Stomach (tissue), 9 donors: ENCODE measurements around the gene PTGDR2. TPM values are rescaled to one million over a fixed set of nuclear protein-coding genes. Genes with fewer than 3 reads are reported as not detected.

ENCODE experiments used
- DNase-seq, 2 donors: peaks; one replicate each; pipeline versions ENCODE4 v3.0.0 to v3.0.0-alpha.2; 2013 to 2019
- H3K27ac ChIP-seq, 5 donors: fragments of 200-600 bp in 4 of 5; sonication (generic) in 4 of 5; one replicate each; pipeline ENCODE4 v1.5.1; 2013 to 2019; ENCODE audit warnings: mild to moderate bottlenecking in 1 of 5, moderate library complexity in 1 of 5
- H3K27me3 ChIP-seq, 3 donors: fragments of 200-600 bp; sonication (generic); one replicate each; pipeline ENCODE4 v1.5.1; 2017 to 2019; ENCODE audit warnings: mixed run types in 1 of 3
- H3K36me3 ChIP-seq, 4 donors: fragments of 200-600 bp; sonication (generic); 1 replicate in 3 of 4; 2 replicates in 1 of 4; pipeline ENCODE4 v1.5.1; 2016 to 2019
- H3K4me1 ChIP-seq, 4 donors: fragments of 200-600 bp; sonication (generic); one replicate each; pipeline ENCODE4 v1.5.1; 2016 to 2019
- H3K4me3 ChIP-seq, 4 donors: fragments of 200-600 bp; sonication (generic) in 3 of 4; one replicate each; pipeline ENCODE4 v1.5.1; 2016 to 2019; ENCODE audit warnings: mild to moderate bottlenecking in 1 of 4
- H3K9me3 ChIP-seq, 4 donors: fragments of 200-600 bp; sonication (generic); one replicate each; pipeline ENCODE4 v1.5.1; 2016 to 2019
- CTCF ChIP-seq, 7 experiments: fragments of 450-650 bp in 4 of 7; fragments of 200-600 bp in 3 of 7; sonication (generic) in 3 of 7; IDR thresholded peaks; one replicate each; pipeline ENCODE4 v1.5.1; 2016 to 2019; ENCODE audit warnings: antibody characterized with exemption in 7 of 7, control low read depth in 2 of 7, mild to moderate bottlenecking in 1 of 7
- EP300 ChIP-seq: sonication (generic); formaldehyde crosslinking; IDR thresholded peaks from one replicate; pipeline ENCODE4 v1.6.1; 2017; ENCODE audit warnings: antibody characterized with exemption
- POLR2A ChIP-seq, 4 donors: fragments of 450-650 bp; IDR thresholded peaks; one replicate each; pipeline ENCODE4 v1.6.1; 2016; ENCODE audit warnings: antibody characterized with exemption in 4 of 4, control low read depth in 2 of 4, mild to moderate bottlenecking in 1 of 4, moderate library complexity in 1 of 4
- POLR2AphosphoS5 ChIP-seq, 3 donors: sonication (generic); formaldehyde crosslinking; IDR thresholded peaks; one replicate each; pipeline ENCODE4 v1.6.1; 2016; ENCODE audit warnings: antibody characterized with exemption in 3 of 3
- WGBS, 5 donors: extraction: QIAGEN DNeasy Blood & Tissue Kit in 3 of 5; methylation state at CpG; one replicate each; pipeline versions ENCODE4 v1.1.5 to v1.1.7; 2013 to 2018; 5-methylcytosine and 5-hydroxymethylcytosine counted together
- intact Hi-C: fragments of 100-400 bp; cut with DNase I; formaldehyde crosslinking; loops from one replicate; pipeline ENCODE4 v1.15.1; 2023; ENCODE audit warnings: low total_unique reads
- polyA plus RNA-seq, 3 donors: library from polyadenylated mRNA; stranded (reverse); fragments of 200-250 nt; gene quantifications; one replicate each; pipeline ENCODE4 v1.2.3, GENCODE V29; 2013
- total RNA-seq, 5 donors: library from RNA; depleted of rRNA; stranded (reverse); fragments of >200 nt; gene quantifications; one replicate each; pipeline versions ENCODE4 v1.1.0 to v1.2.3, GENCODE V29; 2014 to 2016
- donor health status: healthy with polysubstance abuse.
- donor health status: Bipolar disorder and iron deficiency.
- donor health status: healthy.

Gene PTGDR2
- total and polyA plus RNA-seq, 8 donors: 2.1 to 67.8 (median 12.3) TPM; not detected in 2

- Histone ChIP-seq H3K4me1 (no peaks in the 10 kb centered on the region), H3K27me3 (no peaks in the 10 kb centered on the region), H3K27ac (no peak overlapping the region), H3K4me3 (no peak overlapping the region), H3K36me3 (no peaks in the 10 kb centered on the region), H3K9me3 (peaks cover 11 to 14% (median 14%) of the 10 kb centered on the region in 4 donors)
- 90 to 94% (median 93%) methylated on average over 2 of the region's 2 CpGs for WGBS, 5 donors
- intact Hi-C loops: no loop called here
- no peak for TF ChIP-seq EP300
- no peak for TF ChIP-seq POLR2A (IDR thresholded peaks at IDR 0.05)
- no peak for DNase-seq
Measured at GRCh38 chr11:60816590-60817157, 39.1 kb downstream of the PTGDR2 start.

GRCh38 chr11:60814112-60814511 is 41.6 kb downstream of the PTGDR2 start:
- Histone ChIP-seq H3K4me1 (no peaks in the 10 kb centered on the region), H3K4me3 (no peak overlapping the region), H3K9me3 (peaks cover 11 to 14% (median 14%) of the 10 kb centered on the region in 4 donors), H3K27ac (no peak overlapping the region), H3K36me3 (no peaks in the 10 kb centered on the region), H3K27me3 (no peaks in the 10 kb centered on the region)
- intact Hi-C loops: no loop called here
- DNase-seq: no peak
- WGBS, 5 donors: 68 to 95% (median 86%) methylated on average over 2 of the region's 2 CpGs
- TF ChIP-seq CTCF (IDR thresholded peaks at IDR 0.05) (no peak), EP300 (no peak), POLR2AphosphoS5 (IDR thresholded peaks at IDR 0.05) (no peak), POLR2A (IDR thresholded peaks at IDR 0.05) (no peak)

- Histone ChIP-seq H3K4me1 (no peaks in the 10 kb centered on the region), H3K4me3 (no peak overlapping the region), H3K27ac (no peak overlapping the region), H3K9me3 (peaks cover 11 to 14% (median 14%) of the 10 kb centered on the region in 4 donors), H3K27me3 (no peaks in the 10 kb centered on the region), H3K36me3 (no peaks in the 10 kb centered on the region)
- DNase-seq: no peak
- 83 to 94% (median 90%) methylated on average over 1 of the region's 1 CpG for WGBS, 5 donors
- intact Hi-C loops: no loop called here
- TF ChIP-seq POLR2A (IDR thresholded peaks at IDR 0.05) (no peak), CTCF (IDR thresholded peaks at IDR 0.05) (no peak), EP300 (no peak), POLR2AphosphoS5 (IDR thresholded peaks at IDR 0.05) (no peak)
Measured at GRCh38 chr11:60813324-60813723, 42.4 kb downstream of the PTGDR2 start.

- H3K27me3 ChIP-seq: no peaks in the 10 kb centered on the region
- WGBS, 5 donors: 32 to 44% (median 38%) methylated on average over 8 of the region's 8 CpGs
- no peak for TF ChIP-seq POLR2AphosphoS5 (IDR thresholded peaks at IDR 0.05)
- TF ChIP-seq EP300: no peak
- TF ChIP-seq POLR2A (IDR thresholded peaks at IDR 0.05): no peak
- no peak for TF ChIP-seq CTCF (IDR thresholded peaks at IDR 0.05)
- H3K27ac ChIP-seq: no peak overlapping the region
- H3K4me1 ChIP-seq: no peaks in the 10 kb centered on the region
- intact Hi-C loops: no loop called here
- H3K36me3 ChIP-seq: no peaks in the 10 kb centered on the region
- no peak overlapping the region for H3K4me3 ChIP-seq
- no peaks in the 10 kb centered on the region for H3K9me3 ChIP-seq
- peak in 1 of 2 donors; percentile 48 for DNase-seq
Measured at GRCh38 chr11:60810569-60810968, 45.2 kb downstream of the PTGDR2 start.

GRCh38 chr11:60810151-60810550 is 45.6 kb downstream of the PTGDR2 start:
- H3K27ac ChIP-seq: no peak overlapping the region
- H3K9me3 ChIP-seq: no peaks in the 10 kb centered on the region
- no peaks in the 10 kb centered on the region for H3K4me1 ChIP-seq
- no peak overlapping the region for H3K4me3 ChIP-seq
- no peaks in the 10 kb centered on the region for H3K27me3 ChIP-seq
- H3K36me3 ChIP-seq: no peaks in the 10 kb centered on the region
- intact Hi-C loops: no loop called here
- no peak for DNase-seq
- WGBS, 5 donors: 91 to 100% (median 95%) methylated on average over 3 to 4 of the region's 4 CpGs
- no peak for TF ChIP-seq POLR2A (IDR thresholded peaks at IDR 0.05)
- no peak for TF ChIP-seq CTCF (IDR thresholded peaks at IDR 0.05)
- no peak for TF ChIP-seq POLR2AphosphoS5 (IDR thresholded peaks at IDR 0.05)
- TF ChIP-seq EP300: no peak
